GM12864 (cell line): ENCODE data around the gene GAGE12J.
"Not testable (repeated sequence)": the region's sequence is repeated elsewhere in the genome, so short reads cannot be mapped to it uniquely, and the experiment has no call there.

Experiments used
- DNase-seq: peaks from one replicate; pipeline ENCODE4 v3.0.0-alpha.2; 2011; ENCODE audit warnings: low read depth
- H3K4me3 ChIP-seq: 2 replicates; pipeline ENCODE4 v1.5.1; 2011; ENCODE audit warnings: mild to moderate bottlenecking, low read depth, low read length, control low read depth
- CTCF ChIP-seq: IDR thresholded peaks from 2 replicates; pipeline ENCODE4 v1.5.1; 2011; ENCODE audit warnings: low read depth, mild to moderate bottlenecking, moderate library complexity, low read length, control low read depth, inconsistent platforms; ENCODE audit errors: missing control alignments

The GAGE12J gene

GRCh38 chrX:49292400-49293362 is 29.2 kb upstream of the GAGE12J start:
- no peak for TF ChIP-seq CTCF

GRCh38 chrX:49299293-49299692 is 22.5 kb upstream of the GAGE12J start:
- H3K4me3 ChIP-seq, DNase-seq: not testable (repeated sequence)

More at GRCh38 chrX:49292400-49293362, 29.2 kb upstream of the GAGE12J start:
- H3K4me3 ChIP-seq: no peak overlapping the region
- no peak for DNase-seq

GRCh38 chrX:49300703-49301102 is 21.1 kb upstream of the GAGE12J start:
- DNase-seq: no peak
- H3K4me3 ChIP-seq: no peak overlapping the region
- no peak for TF ChIP-seq CTCF

- TF ChIP-seq CTCF: no peak
- no peak for DNase-seq
Observed at GRCh38 chrX:49303346-49303745, 18.5 kb upstream of the GAGE12J start, which contains the start of gene GAGE10. TSS of gene GAGE10 (plus strand) at chrX:49303646. CDS start at chrX:49304860, 1,214 bp downstream.

GRCh38 chrX:49307775-49308174 is 14.1 kb upstream of the GAGE12J start:
- not testable (repeated sequence) for DNase-seq

More at GRCh38 chrX:49303346-49303745, 18.5 kb upstream of the GAGE12J start, which contains the start of gene GAGE10:
- H3K4me3 ChIP-seq: no peak within 1 kb of the TSS

GRCh38 chrX:49308604-49309269 is 13.1 kb upstream of the GAGE12J start:
- TF ChIP-seq CTCF: no peak
- no peak for DNase-seq
- no peak overlapping the region; the same call in 1 of the 2 replicates for H3K4me3 ChIP-seq

More at GRCh38 chrX:49307775-49308174, 14.1 kb upstream of the GAGE12J start:
- H3K4me3 ChIP-seq: not testable (repeated sequence)

- no peak for TF ChIP-seq CTCF
- H3K4me3 ChIP-seq: no peak overlapping the region; the same call in 1 of the 2 replicates
- DNase-seq: no peak
Observed at GRCh38 chrX:49309401-49309981, 12.3 kb upstream of the GAGE12J start.
